HG03575 (cell line): ENCODE data around the gene SDR39U1.

ENCODE experiments used
- ATAC-seq: cut with Tn5 transposase; IDR thresholded peaks from one replicate; pipeline ENCODE4 v1.9.1; 2021; ENCODE audit not compliant: unreplicated experiment, insufficient number of reproducible peaks, low FRiP score; ENCODE audit errors: extremely low read depth

The SDR39U1 gene

DNA sequence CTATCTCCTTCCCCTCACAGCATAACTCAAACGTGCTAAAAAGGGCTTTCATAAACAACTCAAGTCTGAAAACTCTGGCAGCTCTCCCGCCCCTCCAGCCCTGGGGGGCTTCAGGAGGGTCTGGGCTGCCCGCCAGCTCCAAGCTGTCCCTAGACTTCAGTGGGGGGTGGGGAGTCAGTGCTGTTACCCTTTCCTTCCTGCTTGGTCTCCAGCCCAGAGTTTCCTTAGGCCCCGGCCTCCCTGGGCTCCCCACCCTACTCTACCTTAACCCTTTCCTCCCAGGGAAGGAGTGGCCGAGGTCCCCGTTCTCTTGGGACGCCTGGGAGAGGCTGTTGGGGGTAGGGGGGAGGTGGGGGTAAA lies 44.3 kb downstream of the SDR39U1 start:
- no peak for ATAC-seq

DNA sequence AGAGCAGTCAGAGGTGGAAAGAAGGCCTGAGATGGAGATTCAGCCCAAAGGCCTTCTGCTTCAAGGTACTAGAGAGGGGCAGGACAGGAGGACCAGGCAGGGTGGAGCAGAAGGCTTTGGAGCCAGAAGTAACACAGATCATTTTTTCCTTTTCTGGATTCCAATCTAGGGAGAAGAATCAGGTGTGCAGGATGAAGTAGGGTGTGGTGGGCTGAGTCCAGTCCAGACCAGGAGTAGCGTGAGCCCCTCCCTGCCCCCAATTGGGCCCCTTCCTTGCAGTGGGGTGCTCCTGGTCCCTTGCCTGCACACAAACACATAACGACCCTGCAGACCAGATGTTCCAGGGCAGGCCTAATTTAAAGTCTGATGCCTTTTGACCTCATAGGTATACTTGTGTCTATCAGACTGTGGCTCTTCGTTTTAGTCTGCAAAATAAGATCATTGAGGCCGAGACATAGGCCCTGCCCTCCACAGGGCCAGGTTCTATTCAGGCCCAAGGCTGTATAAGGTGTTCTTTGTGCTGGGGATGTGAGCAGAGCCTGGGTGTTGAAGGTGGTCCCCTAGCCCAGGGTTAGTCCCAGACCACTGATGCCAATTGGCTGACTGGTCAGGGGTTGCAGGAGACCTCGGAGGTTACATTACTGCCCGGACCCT lies 44.8 kb downstream of the SDR39U1 start:
- ATAC-seq, result no peak

DNA sequence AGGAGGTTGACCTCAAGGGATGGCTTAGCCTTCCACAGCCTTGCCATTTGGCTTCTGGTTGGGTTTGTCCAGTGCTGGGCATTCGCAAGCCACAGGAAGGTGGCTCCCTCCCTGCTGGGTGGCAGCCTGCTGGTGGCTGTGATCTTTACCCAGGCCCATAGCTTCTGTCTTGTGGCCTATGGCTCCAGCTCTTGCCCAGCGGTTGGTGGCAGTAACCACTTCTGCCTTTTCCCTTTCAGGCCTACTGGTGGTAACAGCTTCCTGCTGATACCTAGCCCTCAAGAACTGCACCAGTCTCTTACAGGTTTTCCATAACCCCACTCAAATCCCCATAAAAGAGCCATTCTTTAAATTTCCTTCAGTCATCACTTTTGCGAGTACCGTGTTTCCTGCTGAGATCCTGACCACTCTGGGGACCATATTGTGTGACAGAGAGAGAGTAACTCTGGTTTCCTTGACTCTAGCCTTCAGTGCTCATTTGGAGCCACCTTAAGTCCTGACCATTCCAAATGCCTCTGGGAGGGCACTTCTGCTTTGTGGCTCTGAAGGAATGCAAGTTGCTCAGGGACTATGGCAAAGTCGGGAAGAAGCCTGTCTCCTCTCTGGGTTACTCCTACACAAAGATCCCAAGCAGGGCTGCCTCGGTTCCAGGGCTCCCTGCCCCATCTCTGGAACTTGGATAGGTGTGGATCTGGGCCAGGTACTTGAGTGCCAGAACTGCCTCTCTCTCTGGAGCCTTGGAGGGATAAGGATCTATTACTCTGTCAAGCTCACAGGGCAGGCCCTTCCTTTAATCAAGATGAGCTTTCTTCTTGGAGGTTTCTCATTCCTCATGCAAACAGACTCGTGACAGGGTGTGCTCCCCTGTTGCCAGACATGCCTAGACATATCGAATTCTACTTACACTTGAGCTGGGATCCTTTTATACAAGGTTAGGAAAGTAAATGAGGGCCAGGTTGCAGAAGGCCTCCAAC lies 46.7 kb downstream of the SDR39U1 start:
- no peak for ATAC-seq

DNA sequence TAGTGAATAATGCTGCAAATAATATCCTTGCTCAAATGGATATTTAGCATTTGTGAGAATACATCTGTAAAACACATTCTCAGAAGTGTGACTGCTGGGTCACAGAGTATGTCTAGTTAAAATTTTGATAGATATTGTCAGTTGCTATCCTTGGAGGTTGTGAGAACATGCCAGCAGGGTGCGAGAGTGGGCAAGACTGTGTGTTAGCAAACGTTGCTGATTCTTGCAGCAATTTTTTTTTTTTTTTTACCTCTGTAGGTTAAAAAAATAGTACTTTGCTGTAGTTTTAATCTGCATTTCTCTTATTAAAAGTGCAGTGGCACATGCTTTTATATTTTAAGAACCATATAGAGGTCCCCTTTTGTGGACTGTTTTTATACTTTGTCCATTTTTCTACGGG lies 48.3 kb downstream of the SDR39U1 start:
- ATAC-seq, result no peak

DNA sequence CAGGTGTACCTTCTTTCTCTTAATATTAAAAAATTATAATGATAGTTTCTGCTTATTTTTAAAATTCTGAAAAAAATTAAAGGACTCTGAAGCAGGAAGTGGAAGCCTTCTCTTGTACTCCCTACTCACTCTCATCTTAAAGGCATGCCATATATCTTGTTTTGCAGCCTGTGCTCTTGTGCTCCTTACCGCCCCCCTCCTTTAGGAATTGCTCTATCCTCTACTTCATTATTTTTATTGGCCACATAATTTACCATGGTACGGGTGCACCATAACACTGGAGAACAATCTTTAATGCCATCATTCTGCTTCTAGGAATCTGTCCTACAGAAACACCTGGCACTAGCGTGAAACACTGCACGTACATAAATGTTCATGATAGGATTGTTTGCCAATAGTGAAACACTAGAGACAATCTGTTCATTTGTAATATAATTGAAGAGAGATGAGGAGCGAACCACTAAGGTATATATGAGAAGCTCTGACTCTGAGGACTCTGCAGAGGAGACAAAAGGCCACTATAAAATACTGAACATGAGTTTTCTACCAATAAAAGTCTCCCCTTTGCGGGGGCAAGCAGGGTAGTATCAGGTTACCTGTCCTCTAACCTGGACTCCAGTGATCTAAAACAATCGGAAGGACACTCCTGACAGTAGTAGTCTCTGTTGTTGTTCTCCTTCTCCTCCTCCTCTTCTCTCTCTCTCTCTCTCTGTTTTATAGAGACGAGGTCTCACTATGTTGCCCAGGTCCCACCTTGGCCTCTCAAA lies 50.1 kb downstream of the SDR39U1 start:
- ATAC-seq, result no peak

DNA sequence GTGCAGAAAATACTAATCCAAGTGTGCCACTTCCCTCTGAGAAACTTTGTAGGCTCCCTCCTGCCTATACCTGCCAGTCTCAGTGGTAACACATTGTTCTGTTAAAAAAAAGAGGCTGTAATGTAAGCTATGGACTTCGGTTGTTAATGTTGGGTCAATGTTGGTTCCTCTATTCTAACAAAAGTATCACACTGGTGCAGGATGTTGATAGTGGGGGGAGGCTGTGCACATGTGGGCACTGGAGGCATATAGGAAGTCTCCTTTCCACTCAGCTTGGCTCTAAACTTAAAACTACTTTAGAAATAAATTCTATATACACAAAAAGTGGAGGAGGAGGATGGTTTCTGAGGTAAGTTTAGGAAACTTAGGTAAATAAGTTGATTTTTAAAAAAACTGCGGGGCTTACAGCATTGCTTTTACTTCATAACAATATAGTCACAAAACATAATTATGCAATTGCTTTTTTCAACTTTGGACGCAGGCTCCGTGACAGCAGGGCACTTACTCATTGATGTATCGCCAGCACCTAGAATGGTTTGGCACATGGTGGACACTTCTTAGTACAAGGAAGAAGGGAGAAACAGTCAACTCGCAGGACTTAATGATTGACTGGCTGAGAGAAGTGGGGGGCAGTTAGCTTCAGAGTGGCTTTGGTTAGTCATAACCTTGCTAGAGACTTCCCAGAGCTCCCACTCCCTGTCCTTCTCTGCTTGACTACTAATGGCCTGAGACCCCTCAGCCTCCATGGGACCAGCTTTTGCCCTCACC lies 51.7 kb downstream of the SDR39U1 start:
- no peak for ATAC-seq
